ENCODE measurements around the gene KLHL29. TPM values are rescaled to one million over a fixed set of nuclear protein-coding genes. Genes with fewer than 3 reads are reported as not detected.

The KLHL29 gene
- total RNA-seq, 2 experiments from 2014 or later = 0.10 to 0.33 TPM

DNA sequence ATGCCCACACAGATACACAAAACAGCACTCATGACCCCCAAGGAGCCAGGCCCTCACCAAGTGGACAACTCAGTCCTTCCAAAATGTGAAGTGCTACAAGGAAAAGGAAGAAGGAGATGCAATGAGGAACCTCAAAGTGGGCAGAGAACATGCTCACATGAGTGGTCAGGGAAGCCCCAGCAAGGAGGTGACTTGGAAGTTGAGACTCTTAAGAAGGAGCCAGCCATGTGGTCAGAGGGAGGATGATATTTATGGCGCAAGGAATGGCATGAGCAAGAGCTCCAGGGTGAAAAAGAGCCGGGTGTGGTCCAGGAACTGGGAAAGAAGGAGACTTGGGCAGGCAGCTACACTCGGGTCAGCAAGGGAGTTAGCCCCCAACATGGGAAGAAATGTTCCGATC is 30.0 kb upstream of the KLHL29 start:
- Mint-ChIP-seq H3K27ac (no peak overlapping the region), H3K27me3 (peaks cover 18% of the 10 kb centered on the region), H3K4me3 (no peak overlapping the region), H3K4me1 (no peaks in the 10 kb centered on the region), H3K9me3 (no peaks in the 10 kb centered on the region), H3K36me3 (ENCODE audit: low read depth) (no peaks in the 10 kb centered on the region)
- POLR2A ChIA-PET = no interaction called here
- DNase-seq = no peak
- CTCF ChIA-PET = no interaction called here

DNA sequence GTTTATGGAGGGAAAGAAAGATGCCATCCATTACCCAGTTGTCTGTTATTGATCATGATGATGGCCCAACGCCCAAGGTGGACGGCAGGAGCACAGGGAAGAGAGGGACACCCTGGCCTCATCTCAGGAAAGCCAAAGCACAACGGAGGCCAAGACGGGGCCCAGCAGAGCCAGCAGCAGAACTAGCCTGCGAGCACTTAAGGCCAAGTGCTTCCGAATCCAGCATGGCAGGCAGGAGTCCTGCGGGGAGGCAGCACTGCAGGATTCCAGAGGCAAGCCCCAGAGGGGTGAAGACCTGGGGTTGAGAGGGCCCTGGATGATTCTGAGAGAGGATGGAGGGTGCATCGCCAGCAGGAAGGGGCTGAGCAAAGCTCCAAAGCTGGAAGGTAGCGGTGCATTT is 28.3 kb upstream of the KLHL29 start:
- Mint-ChIP-seq H3K27ac (no peak overlapping the region), H3K36me3 (ENCODE audit: low read depth) (no peaks in the 10 kb centered on the region), H3K9me3 (no peaks in the 10 kb centered on the region), H3K27me3 (peaks cover 18% of the 10 kb centered on the region), H3K4me1 (no peaks in the 10 kb centered on the region), H3K4me3 (no peak overlapping the region)
- ChIA-PET POLR2A (no interaction called here), CTCF (interaction anchor here (1.2 kb wide), 1 partner anchor 32 kb away, joined by 3 read pairs; no protein-coding TSS in a partner anchor)
- no peak for DNase-seq

DNA sequence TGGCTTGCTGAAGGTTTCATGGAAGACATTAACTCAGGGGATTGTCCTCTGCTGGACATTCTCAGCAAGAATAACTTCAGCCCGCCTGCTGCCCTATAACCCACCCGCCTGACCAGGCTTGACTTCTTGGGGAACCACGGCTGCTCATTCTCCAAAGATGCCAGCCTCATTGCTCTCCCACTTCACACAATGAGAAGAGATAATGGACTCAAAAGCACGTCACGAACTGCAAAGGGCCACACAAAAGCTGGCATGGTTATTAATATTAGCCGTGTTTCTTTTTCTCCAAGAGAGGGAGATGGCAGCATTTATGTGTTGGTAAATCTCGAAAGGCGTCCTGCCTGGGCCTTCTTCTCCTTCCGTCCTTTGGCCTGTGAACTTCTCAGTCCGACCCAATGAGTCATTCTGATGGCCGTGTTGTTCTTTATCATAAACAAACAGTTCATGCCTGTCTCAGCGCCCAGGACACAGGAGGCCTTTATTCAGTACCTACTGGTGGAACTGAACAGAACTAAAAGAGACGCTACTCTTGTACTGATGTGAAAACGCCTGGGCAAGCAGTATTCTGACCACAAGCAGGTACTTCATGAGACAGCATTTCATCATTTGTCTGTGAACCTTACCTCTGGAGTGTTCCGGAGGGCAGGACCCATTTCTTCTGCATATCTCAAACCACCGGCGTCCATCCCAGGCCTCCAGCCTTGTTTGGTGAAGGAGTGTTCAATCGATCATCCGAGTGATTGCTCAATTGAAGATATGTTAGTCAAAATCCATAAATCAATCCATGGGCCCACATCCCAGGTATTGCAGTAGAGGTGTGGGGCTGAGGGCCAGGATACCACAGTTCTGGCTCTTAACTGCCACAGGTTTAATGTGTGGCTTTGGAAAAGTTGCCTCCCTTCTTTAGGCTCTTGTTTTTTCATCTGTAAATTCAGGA is 25.1 kb upstream of the KLHL29 start:
- no peak for DNase-seq
- Mint-ChIP-seq H3K36me3 (ENCODE audit: low read depth) (no peaks in the 10 kb centered on the region), H3K27ac (no peak overlapping the region), H3K4me3 (no peak overlapping the region), H3K9me3 (no peaks in the 10 kb centered on the region), H3K27me3 (peaks cover 11% of the 10 kb centered on the region), H3K4me1 (no peaks in the 10 kb centered on the region)
- ChIA-PET POLR2A (no interaction called here), CTCF (no interaction called here)

DNA sequence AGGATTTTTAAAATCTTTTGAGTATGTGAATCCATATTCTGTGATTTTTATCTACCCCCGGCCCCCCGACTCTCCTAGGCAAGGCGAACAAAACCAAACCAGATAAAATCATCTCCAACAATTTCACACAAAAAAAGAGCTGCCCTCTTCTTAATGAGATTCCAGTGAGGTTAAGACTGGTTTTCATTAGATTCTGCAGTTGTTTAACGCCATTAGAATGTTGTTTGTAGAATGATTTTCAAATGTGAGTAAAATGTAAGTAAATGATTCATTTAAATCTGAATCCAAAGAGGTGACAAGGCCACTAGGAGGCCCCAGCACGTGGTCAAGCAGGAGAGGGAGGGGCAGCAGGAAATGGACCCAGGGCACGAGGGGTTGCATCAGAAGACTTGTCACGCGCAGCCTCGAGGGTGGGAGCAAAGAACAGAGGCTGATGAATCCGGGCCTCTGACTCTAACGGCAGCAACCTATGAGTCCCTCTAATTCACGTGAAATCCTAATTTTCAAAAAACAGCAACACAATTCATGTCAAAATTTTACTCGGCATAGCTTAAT is 24.3 kb upstream of the KLHL29 start:
- ChIA-PET CTCF (no interaction called here), POLR2A (no interaction called here)
- no peak for DNase-seq
- no peak overlapping the region for H3K4me3 Mint-ChIP-seq
- H3K36me3 Mint-ChIP-seq (ENCODE audit: low read depth) = no peaks in the 10 kb centered on the region
- peaks cover 16% of the 10 kb centered on the region for H3K27me3 Mint-ChIP-seq
- no peaks in the 10 kb centered on the region for H3K4me1 Mint-ChIP-seq
- no peak overlapping the region for H3K27ac Mint-ChIP-seq
- H3K9me3 Mint-ChIP-seq = no peaks in the 10 kb centered on the region

DNA sequence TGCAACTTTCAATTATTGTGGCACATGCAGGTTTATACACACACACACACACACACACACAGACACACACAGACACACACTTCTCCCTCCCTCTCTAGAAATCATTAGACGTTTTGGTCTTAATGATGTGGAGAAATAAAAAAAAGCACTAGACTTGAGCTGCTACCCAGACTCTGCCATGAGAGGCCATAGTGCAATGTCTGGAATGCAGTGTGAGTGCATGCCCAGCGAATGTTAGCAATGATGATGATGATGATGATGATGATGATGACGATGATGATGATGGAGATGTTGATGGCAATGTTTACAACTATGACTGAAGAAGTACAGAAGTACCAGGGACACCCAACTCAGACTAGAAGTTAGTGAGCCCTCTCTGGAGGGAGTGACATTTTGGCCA is 23.8 kb upstream of the KLHL29 start:
- ChIA-PET POLR2A (no interaction called here), CTCF (no interaction called here)
- Mint-ChIP-seq H3K9me3 (no peaks in the 10 kb centered on the region), H3K36me3 (ENCODE audit: low read depth) (no peaks in the 10 kb centered on the region), H3K4me3 (no peak overlapping the region), H3K27me3 (peaks cover 18% of the 10 kb centered on the region), H3K4me1 (no peaks in the 10 kb centered on the region), H3K27ac (no peak overlapping the region)
- DNase-seq = no peak

DNA sequence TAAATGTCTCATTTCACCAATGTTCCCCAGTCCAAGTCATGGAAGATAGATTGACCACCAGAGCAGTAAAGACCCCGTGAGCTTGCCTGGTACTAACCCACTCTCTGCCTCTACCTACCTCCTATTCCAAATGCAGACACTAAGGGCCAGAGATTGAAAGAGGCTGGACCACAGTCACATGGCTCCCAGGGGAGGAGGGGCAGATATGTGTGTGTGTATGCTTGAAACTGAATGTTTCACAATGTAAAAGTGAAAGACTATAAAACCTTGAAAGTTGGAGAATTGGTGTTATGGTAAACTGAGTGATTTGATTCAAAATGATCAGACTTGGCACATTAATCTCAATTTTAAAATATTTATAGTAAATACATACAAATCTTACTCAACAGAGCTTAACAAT is 21.7 kb upstream of the KLHL29 start:
- Mint-ChIP-seq H3K36me3 (ENCODE audit: low read depth) (no peaks in the 10 kb centered on the region), H3K4me3 (no peak overlapping the region), H3K4me1 (no peaks in the 10 kb centered on the region), H3K27ac (no peak overlapping the region), H3K9me3 (no peaks in the 10 kb centered on the region), H3K27me3 (peaks cover 28% of the 10 kb centered on the region)
- CTCF ChIA-PET = interaction anchor here (1.5 to 1.7 kb wide), 2 partner anchors 10 to 12 kb away, joined by 4 to 6 read pairs; no protein-coding TSS in a partner anchor
- DNase-seq = no peak
- POLR2A ChIA-PET = no interaction called here

DNA sequence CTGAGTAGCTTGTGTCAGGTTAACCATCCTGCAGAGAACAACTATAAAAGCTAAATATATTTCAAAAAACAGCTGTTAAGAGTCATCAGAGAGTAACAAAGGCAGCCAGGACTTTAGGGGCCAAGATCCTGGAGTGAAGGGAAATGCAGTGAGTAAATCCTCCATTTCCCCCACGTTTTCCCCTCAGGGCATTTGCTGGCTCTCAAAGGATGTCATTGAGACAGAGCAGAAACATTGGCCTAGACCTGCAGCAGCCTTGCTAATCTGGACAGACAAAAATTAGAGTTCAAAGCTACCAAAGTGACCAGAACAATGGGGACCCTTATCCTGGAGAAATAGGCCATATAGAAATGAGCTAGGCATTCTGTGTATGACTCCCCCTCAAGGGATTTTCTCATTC is 21.1 kb upstream of the KLHL29 start:
- DNase-seq = no peak
- Mint-ChIP-seq H3K36me3 (ENCODE audit: low read depth) (no peaks in the 10 kb centered on the region), H3K9me3 (no peaks in the 10 kb centered on the region), H3K27me3 (peaks cover 28% of the 10 kb centered on the region), H3K4me1 (no peaks in the 10 kb centered on the region), H3K4me3 (no peak overlapping the region), H3K27ac (no peak overlapping the region)
- ChIA-PET POLR2A (no interaction called here), CTCF (interaction anchor here (1.7 kb wide), 1 partner anchor 10 kb away, joined by 4 read pairs; no protein-coding TSS in a partner anchor)

DNA sequence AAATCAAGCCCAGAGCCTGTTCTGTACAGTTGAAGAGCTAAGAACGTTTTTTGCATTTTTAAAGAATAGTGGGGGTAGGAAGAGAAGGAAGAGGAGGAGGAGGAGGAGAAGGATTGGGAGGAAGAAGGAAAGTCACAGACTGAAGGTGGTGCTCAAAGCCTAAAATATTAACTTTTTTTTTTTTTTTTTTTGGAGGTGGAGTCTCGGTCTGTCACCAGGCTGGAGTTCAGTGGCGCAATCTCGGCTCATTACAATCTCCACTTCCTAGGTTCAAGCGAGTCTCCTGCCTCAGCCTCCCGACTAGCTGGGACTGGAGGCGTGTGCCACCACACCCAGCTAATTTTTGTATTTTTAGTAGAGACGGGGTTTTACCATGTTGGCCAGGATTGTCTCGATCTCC is 18.3 kb upstream of the KLHL29 start:
- no peak for DNase-seq
- Mint-ChIP-seq H3K27me3 (peaks cover 32% of the 10 kb centered on the region), H3K9me3 (no peaks in the 10 kb centered on the region), H3K4me1 (no peaks in the 10 kb centered on the region), H3K4me3 (no peak overlapping the region), H3K36me3 (ENCODE audit: low read depth) (no peaks in the 10 kb centered on the region), H3K27ac (no peak overlapping the region)
- ChIA-PET POLR2A (no interaction called here), CTCF (interaction anchor here (0.6 kb wide), 1 partner anchor 37 kb away, joined by 5 read pairs; no protein-coding TSS in a partner anchor)

DNA sequence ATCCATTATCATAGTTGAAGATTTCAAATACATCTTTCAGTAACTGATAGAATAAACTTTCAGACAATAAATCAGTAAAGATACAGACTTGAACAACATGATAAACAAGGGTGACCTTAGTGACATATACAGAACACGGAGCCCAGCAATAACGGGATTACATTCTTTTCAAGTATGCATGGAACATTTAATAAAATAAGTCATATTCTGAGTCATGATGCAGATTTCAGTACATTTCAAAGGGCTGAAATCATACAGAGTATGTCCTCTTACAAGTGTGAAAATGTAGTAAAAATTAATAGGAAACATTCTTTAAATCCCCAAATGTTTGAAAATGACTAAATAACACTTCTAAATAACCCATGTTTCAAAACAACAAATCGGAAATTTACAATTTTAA is 17.2 kb upstream of the KLHL29 start:
- ChIA-PET POLR2A (no interaction called here), CTCF (no interaction called here)
- Mint-ChIP-seq H3K4me3 (no peak overlapping the region), H3K4me1 (no peaks in the 10 kb centered on the region), H3K9me3 (no peaks in the 10 kb centered on the region), H3K27me3 (peaks cover 30% of the 10 kb centered on the region), H3K36me3 (ENCODE audit: low read depth) (no peaks in the 10 kb centered on the region), H3K27ac (no peak overlapping the region)
- DNase-seq = no peak

DNA sequence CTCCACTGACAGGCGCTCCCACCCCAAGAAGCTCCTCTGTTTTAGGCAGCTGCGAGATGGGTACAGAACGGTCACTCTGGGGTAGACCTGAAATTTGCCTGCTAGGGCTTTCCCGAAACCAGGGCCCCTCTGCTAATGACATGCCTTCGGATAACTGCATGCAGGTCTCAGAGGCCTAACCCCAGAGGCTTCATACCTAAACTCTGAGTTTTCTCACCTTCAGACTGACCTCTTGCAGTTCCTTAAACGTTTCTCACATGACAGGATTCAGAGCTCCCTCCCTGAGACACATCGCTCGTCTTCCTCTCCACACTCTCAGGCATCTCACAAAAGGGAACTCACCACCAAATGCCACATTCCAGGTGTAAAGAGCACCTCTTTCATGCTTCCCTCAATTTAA is 11.3 kb upstream of the KLHL29 start:
- no peak overlapping the region for H3K27ac Mint-ChIP-seq
- H3K4me3 Mint-ChIP-seq = no peak overlapping the region
- ChIA-PET POLR2A (no interaction called here), CTCF (no interaction called here)
- peaks cover 32% of the 10 kb centered on the region for H3K27me3 Mint-ChIP-seq
- no peaks in the 10 kb centered on the region for H3K36me3 Mint-ChIP-seq (ENCODE audit: low read depth)
- no peaks in the 10 kb centered on the region for H3K4me1 Mint-ChIP-seq
- no peak for DNase-seq
- H3K9me3 Mint-ChIP-seq = no peaks in the 10 kb centered on the region

DNA sequence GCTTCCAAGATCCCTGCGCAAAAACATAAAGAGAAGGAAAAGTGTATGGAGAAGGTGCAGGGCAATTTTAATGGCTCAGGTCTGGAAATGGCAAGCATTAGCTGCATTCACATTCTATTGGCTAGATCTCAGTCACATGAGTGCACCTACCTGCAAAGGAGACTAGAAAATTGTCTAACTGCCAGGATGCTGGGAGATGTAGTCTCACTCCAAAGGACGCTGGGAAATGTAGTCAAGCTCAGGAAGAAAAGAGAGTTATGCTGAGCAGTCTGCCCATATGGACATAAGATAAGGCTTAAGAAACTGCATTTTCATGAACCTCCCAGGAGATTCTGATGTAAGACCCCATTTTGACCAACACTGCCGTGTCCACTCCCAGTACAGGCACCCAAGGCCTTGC is 9.5 kb upstream of the KLHL29 start:
- Mint-ChIP-seq H3K4me1 (peaks cover 4% of the 10 kb centered on the region), H3K27me3 (peaks cover 34% of the 10 kb centered on the region), H3K36me3 (ENCODE audit: low read depth) (no peaks in the 10 kb centered on the region), H3K27ac (no peak overlapping the region), H3K9me3 (no peaks in the 10 kb centered on the region), H3K4me3 (no peak overlapping the region)
- ChIA-PET POLR2A (no interaction called here), CTCF (no interaction called here)
- no peak for DNase-seq

DNA sequence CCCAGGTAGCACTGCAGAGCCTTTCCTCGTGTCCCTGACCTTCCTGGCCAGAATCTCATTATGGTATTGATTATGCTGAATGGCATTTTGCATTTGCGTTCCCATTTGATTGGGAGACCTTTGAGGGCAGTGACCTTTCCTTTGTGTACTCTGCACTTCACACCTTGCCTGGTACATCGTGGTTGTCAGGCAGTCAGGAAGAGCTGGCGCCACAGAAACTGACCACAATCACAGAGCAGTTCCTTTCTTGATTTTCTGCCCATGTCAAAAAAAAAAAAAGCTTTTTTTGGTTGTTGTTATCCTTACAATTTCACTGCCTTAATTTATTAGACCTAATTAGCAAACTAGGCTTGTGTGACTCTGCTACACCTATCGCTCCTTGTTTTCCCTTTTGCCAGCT is 8.9 kb upstream of the KLHL29 start:
- POLR2A ChIA-PET = no interaction called here

DNA sequence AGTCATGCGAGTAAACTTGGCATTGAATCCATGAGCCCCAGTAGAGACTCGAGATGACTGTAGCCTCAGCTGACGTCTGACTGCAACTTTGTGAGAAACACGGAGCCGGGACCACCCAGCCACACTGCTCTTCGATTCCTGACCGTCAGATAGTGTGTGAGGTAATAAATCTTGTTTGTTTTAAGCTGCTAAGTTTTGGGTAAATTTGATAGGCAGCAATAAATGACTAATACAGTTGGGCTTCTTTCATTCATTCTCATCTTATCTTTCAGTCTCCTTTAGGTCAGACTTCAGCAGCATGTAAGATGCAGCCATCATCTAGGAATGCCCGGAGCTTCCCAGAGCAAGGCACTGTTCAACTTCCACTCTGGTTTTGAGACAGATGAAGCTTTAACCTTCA is 8.0 kb upstream of the KLHL29 start:
- Mint-ChIP-seq H3K4me3 (no peak overlapping the region), H3K4me1 (peaks cover 12% of the 10 kb centered on the region), H3K9me3 (no peaks in the 10 kb centered on the region), H3K27ac (no peak overlapping the region), H3K27me3 (peaks cover 47% of the 10 kb centered on the region), H3K36me3 (ENCODE audit: low read depth) (no peaks in the 10 kb centered on the region)
- DNase-seq = no peak
- POLR2A ChIA-PET = no interaction called here
- CTCF ChIA-PET = no interaction called here

More for the DNA sequence above, 8.9 kb upstream of the KLHL29 start:
- Mint-ChIP-seq H3K36me3 (ENCODE audit: low read depth) (no peaks in the 10 kb centered on the region), H3K27ac (no peak overlapping the region), H3K9me3 (no peaks in the 10 kb centered on the region), H3K4me3 (no peak overlapping the region), H3K4me1 (peaks cover 10% of the 10 kb centered on the region), H3K27me3 (peaks cover 41% of the 10 kb centered on the region)
- DNase-seq = no peak
- CTCF ChIA-PET = no interaction called here

DNA sequence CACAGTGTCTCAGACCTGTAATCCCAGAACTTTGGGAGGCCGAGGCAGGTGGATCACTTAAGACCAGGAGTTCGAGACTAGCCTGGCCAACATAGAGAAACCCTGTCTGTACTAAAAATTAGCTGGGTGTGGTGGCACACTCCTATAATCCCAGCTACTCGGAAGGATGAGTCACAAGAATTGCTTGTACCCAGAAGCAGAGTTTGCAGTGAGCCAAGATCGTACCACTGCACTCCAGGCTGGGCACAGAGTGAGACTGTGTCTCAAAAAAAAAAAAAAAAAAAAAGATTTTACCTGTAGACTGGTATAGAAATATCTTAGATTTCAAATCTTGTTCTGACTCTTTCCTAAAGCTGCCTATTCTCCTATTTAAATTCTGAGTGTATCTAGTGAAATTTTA is 7.2 kb upstream of the KLHL29 start:
- no peaks in the 10 kb centered on the region for H3K9me3 Mint-ChIP-seq
- H3K27me3 Mint-ChIP-seq = peaks cover 54% of the 10 kb centered on the region
- ChIA-PET CTCF (no interaction called here), POLR2A (no interaction called here)
- H3K27ac Mint-ChIP-seq = no peak overlapping the region
- H3K4me1 Mint-ChIP-seq = peaks cover 12% of the 10 kb centered on the region
- H3K4me3 Mint-ChIP-seq = no peak overlapping the region
- no peaks in the 10 kb centered on the region for H3K36me3 Mint-ChIP-seq (ENCODE audit: low read depth)
- no peak for DNase-seq
